ENCODE results near the gene C2CD2L.

Gene C2CD2L

GRCh38 chr11:119110439-119110838 is 3.3 kb downstream of the C2CD2L start:
- TF ChIP-seq CTCF (conservative IDR thresholded peaks at IDR 0.05; ENCODE audit: control insufficient read depth, insufficient read depth, low read depth, low read length): no peak
- DNase-seq (ENCODE audit: low read depth): no peak
- no peak overlapping the region for H3K4me3 ChIP-seq (ENCODE audit: control insufficient read depth, low read depth, low read length)

DNA sequence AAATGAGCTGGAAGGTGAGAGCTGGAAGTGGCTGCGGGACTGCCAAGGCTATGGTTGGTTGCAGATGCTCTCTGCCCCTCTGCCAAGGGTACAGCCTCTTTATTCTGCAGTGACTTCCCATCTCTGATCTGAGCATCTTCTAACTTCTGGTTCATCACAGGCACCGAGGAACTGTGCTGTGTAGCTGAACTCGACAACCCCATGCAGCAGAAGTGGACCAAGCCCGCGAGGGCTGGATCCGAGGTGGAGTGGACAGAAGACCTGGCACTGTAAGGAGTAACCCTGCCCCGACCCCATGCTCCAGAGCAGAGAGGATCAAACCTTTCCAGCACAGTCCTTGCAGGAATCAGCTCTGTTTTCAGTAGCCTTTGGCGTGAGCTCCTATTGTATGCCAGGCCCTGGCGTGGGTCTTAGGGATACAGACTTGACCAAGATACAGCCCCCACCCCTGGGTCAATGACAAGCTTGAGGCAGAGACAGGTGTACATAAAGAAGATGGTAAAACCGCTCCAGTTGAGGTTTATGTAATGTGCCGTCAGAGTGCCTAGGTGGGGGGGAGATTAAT is 4.3 kb downstream of the C2CD2L start:
- DNase-seq (ENCODE audit: low read depth): no peak
- H3K4me3 ChIP-seq (ENCODE audit: control insufficient read depth, low read depth, low read length): no peak overlapping the region
- no peak for TF ChIP-seq CTCF (conservative IDR thresholded peaks at IDR 0.05; ENCODE audit: control insufficient read depth, insufficient read depth, low read depth, low read length)

DNA sequence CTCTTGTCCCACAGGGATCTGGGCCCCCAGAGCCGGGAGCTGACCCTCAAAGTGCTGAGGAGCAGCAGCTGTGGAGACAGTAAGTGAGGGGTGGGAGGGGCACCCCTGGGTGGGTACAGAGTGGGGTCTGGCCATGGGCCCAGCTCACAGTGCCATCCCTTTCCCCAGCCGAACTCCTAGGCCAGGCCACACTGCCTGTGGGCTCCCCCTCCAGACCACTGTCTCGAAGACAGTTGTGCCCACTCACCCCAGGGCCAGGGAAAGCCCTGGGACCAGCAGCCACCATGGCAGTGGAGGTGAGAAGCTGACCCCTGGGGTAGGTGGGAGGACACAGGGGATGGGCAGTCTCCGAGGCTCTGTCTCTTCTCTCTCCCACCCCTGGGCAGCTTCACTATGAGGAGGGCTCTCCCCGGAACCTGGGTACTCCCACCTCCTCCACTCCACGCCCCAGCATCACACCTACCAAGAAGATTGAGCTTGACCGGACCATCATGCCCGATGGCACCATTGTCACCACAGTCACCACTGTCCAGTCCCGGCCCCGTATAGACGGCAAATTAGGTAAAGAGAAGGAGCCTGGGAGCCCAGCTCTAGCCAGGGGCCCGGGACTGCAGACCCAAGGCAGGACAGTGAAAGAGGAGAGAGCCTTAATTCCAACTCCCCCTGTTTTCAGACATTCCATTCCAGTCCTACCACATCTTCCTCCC is 5.3 kb downstream of the C2CD2L start:
- DNase-seq (ENCODE audit: low read depth): no peak
- TF ChIP-seq CTCF (conservative IDR thresholded peaks at IDR 0.05; ENCODE audit: control insufficient read depth, insufficient read depth, low read depth, low read length): no peak
- H3K4me3 ChIP-seq (ENCODE audit: control insufficient read depth, low read depth, low read length): no peak overlapping the region

DNA sequence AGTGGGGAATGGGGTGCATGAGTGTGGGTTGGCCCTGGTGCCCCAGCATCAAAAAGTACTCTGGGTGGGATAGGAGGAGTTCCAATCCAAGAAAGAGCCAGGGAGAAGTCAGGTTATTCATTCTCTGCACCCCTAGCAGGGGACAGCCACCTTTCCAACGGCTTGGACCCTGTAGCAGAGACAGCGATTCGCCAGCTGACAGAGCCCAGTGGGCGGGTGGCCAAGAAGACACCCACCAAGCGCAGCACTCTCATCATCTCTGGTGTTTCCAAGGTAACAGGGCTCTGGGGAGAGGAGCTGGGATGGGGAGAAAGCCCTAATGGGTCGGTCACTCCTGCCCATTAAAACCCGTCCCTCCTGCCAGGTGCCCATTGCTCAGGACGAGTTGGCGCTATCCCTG is 6.6 kb downstream of the C2CD2L start:
- H3K4me3 ChIP-seq (ENCODE audit: control insufficient read depth, low read depth, low read length): no peak overlapping the region

GRCh38 chr11:119114351-119114750 is 7.2 kb downstream of the C2CD2L start:
- DNase-seq (ENCODE audit: low read depth): no peak
- H3K4me3 ChIP-seq (ENCODE audit: control insufficient read depth, low read depth, low read length): no peak overlapping the region
- no peak for TF ChIP-seq CTCF (conservative IDR thresholded peaks at IDR 0.05; ENCODE audit: control insufficient read depth, insufficient read depth, low read depth, low read length)

More for the DNA sequence above, 6.6 kb downstream of the C2CD2L start:
- no peak for DNase-seq (ENCODE audit: low read depth)
- TF ChIP-seq CTCF (conservative IDR thresholded peaks at IDR 0.05; ENCODE audit: control insufficient read depth, insufficient read depth, low read depth, low read length): no peak

DNA sequence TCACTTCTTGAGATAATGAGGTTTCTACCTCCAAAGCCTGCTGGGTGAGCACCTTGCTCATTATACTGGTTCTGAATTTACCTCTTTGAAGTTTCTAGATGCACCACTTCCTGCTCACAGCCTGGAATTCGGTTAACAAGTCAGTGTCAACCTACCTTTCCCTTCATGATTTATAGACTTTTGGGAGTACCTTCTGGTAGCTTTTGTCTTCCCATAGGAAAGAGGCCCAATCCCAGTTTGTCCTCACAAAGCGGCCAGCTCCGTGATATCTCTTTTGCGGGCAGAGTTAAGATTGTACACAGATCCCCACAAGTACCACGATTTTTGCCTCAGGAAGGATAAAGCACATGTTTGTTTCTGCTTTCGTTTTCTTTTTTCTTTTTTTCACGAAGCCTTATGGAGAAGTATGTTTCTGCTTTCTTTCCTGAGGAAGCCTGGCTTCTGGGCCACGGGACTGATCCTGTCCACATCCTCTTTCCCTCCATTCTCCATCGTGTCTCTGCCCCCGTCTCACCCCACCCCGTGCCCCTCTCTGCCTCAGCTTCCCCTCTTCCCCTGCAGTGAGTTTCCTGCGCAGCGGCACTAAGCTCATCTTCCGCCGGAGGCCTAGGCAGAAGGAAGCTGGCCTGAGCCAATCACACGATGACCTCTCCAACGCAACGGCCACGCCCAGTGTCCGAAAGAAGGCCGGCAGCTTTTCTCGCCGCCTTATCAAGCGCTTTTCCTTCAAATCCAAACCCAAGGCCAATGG is 8.5 kb downstream of the C2CD2L start:
- H3K4me3 ChIP-seq (ENCODE audit: control insufficient read depth, low read depth, low read length): no peak overlapping the region
- DNase-seq (ENCODE audit: low read depth): no peak
- no peak for TF ChIP-seq CTCF (conservative IDR thresholded peaks at IDR 0.05; ENCODE audit: control insufficient read depth, insufficient read depth, low read depth, low read length)
